Measurements from ENCODE around the gene EXOC2.

Gene EXOC2

DNA sequence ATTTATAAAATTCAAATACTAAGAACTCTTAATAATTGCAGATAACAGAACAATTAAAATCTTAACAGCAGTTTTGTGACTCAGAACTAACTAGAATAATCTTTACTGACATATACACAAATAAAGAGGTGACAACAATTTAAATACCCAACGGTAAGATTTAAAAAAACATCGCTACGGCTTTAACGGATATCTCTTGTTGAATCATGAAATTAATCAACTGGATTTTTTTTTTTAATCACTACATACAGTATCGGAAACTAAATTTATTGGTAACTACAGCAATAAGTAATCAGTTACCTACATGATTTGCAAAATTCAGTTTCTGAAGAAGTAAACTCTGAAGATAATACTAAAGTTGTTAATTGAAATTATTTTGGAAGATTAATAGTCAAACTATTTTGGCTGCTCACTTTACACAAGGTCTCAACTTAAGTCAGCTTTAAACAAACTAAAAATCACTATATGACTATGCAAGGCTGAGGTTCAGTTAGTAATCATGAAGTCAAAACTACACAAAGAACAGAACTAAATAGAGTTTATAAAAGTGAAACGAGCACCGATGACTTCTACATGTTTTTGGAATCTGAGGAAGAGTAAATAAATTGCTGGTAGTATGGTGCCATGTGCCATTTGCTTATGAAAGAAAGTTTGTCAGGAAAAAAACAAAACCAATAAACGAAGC is 164.8 kb downstream of the EXOC2 start:
- no peak for DNase-seq (ENCODE audit: low read depth in 2 of 2)

DNA sequence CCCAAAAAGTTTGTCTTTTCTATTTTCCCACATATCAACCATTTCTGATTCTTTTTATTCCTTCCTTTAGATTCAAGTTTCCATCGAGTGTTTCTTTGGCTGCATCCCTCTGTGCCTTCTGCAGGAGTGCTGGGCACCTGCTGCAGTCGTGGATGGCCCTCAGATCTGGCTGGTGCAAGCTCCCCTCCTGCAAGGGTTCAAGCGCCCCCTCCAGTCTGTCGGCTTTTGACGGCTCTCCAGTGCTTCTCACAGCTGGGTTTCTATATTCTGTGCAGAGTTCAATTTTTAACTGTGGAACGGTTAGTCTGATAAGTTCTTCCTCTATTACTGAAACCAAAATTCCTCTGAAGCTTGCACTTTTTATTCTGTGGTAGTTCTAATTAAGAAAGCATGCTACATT is 168.1 kb downstream of the EXOC2 start:
- DNase-seq (ENCODE audit: low read depth in 2 of 2), result no peak

DNA sequence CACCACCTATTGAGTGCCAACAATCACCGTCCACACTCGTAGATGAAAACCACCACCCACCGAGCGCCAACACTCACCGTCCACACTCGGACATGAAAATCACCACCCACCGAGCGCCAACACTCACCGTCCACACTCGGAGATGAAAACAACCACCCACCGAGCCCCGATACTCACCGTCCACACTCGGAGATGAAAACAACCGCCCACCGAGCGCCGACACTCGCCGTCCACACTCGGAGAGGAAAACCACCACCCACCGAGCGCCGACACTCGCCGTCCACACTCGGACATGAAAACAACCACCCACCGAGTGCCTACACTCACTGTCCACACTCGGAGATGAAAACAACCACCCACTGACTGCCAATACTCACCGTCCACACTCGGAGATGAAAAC is 172.1 kb downstream of the EXOC2 start:
- DNase-seq (ENCODE audit: low read depth in 2 of 2), result no peak

DNA sequence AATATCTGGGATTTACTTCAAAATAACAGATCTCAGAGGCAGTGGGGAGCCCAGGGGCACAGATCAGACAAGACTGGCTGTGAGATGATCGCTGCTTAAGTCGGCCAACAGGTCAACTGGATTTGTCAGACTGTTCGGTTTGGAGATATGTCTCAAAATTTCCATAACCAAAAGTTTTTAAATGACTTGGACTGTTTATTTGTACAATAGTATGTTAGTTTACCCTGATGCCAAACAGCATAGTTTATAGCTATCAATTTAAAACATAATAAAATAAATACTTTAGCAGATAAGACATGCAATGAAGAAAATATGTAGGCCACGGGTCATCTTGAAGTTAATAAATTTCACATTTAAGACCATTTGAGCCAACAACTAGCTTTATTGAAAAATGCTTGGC is 174.7 kb downstream of the EXOC2 start:
- DNase-seq (ENCODE audit: low read depth in 2 of 2), result no peak

DNA sequence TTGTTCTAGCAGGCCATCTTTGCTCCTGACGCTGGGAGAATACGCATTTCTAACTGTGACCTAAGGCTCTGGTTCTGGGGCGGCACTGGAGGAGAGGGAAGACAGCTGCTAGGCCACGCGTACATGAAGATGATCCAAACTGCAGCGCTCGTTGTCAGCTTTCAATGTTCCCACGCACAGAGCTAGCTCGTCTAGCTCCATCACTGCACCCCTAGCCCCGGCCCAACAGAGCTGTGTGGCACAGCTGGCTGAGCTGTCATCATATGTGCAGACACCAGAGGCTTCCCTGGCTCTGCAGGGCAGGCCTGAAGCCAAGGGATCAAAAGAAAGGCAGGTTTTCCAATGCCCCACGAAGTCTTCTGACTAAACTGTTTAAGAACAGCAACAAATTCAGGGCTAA is 176.7 kb downstream of the EXOC2 start:
- DNase-seq (ENCODE audit: low read depth in 2 of 2), result no peak

DNA sequence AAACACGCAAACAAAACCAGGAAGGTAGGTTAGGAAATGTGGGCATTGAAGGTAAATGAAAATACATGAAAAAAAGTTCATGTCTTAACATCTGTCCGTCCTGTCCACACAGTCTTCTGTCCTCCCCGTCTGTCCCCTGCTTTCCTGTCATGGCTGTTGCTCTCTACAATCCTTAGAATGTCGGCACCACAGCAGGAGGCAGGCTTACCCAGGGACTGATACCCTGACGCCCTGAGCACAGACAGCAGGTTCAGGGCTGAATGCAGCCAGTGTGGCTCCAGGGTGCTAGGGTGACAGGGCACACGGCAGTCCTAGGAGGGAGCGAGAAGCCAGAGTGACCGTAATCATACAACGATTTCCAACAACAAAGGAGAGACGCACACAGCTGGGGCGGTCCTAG is 177.7 kb downstream of the EXOC2 start:
- no peak for DNase-seq (ENCODE audit: low read depth in 2 of 2)

DNA sequence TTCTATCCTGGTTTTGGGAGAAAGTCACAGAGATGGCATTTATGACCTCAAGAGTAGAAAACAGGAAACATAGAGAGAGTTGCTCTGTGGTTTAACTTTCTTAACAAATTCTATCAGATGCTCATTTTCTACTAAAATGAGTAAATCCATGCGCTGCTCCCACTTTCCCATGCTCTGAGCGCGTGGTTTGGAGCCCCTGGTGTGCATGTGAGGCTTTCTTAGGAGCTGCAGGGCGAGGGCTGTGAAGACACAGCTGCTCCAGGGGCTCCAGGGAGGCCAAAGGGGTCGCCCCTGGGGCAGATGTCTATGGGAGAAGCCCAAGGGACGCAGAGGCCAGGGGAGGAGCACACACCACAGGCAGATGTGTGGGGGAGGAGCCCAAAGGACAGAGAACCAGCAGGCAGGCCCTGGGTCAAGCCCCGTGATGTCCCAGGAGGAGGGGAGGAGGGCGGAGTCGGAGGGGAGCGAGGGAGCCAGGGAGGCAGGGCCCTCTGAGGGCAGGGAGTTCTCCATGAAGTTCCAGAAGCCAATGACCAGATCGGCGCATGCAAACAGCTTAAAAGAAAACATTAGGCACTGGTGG is 178.5 kb downstream of the EXOC2 start:
- DNase-seq (ENCODE audit: low read depth in 2 of 2), result no peak

DNA sequence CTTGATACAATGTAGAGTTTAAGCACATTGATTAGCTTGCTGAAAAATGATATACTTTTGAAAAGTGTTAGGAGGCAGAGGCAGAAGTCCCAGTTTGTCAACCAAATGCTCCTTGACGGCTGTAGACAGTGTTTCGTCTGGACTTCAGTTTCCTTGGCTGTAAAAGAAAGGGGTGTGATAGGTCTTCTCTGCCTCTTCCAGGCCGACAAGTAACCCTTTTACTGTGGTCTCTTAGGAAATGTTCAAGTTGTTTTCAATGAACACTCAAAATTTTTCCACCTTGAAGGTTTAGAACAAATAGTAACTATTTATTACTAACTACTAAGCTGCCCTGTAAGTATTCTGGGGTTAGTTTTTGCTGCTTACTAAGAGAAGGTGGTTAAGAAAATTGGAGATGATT is 179.0 kb downstream of the EXOC2 start:
- DNase-seq (ENCODE audit: low read depth in 2 of 2), result no peak

DNA sequence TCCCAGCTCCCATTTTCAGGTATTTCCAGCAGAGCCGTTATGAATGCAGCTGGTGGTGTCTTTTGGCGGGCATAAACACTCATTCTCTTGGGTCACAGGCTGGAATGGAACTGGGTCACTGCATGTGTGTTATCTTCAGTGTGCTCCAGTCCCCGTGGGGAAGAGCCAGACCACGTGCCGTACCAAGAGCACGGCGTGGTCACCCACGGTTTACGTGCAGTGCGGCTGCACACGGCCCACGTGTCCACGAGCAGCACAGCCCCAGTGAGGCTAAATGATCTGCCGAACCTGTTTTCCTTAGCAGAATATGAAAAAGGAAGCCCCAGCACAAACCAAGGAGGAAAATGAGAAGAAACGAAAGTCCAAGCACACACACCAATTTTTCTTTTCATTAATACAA is 179.9 kb downstream of the EXOC2 start:
- DNase-seq (ENCODE audit: low read depth in 2 of 2), result no peak

DNA sequence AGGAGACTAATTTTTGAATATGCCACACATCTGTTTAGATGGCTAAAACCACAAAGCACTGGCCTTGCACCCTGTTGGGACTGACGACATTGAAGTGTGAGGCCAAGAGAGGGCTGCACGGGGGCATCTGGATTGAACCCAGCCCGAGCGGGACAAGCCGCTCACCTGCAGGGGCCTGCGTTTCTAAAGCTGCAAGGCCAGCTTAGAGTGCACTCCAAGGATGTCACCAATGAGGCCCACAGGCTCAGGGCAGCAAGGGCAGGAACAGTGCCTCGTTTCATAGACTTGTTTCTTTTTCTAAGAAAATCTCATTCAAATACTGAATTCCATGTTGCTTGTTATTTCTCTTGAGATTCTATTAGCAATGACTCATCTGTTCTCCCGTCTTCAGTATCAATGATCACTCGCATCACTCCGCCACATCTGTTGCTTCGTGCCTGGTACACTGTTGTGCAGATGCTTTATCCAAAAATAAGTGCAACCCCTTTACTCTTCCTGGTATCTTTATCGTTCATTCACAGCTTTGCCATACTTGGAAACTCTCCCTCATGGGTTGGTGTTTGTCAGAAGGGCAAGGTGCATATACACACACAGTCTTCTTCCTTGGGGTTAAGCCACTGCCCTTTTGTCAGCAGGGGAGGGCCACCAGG is 181.3 kb downstream of the EXOC2 start:
- no peak for DNase-seq (ENCODE audit: low read depth in 2 of 2)

DNA sequence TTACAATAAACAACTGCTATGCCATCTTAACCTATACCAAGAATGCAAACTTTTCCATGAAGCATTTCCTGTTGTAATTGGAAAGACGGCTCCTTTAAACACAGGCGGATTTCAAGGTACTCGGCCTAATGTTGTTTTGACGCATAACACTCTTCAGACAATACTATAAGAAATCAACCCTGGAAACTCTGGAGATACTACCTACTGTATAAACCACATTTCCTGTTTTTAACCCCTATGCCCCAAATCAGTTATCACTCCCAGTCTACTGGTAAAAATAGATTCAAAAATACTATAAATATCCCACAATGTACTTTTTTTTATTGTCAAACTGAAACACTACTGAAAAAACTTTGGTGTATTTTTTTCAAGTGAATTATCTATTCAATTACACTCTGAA is 183.3 kb downstream of the EXOC2 start:
- no peak for DNase-seq (ENCODE audit: low read depth in 2 of 2)

DNA sequence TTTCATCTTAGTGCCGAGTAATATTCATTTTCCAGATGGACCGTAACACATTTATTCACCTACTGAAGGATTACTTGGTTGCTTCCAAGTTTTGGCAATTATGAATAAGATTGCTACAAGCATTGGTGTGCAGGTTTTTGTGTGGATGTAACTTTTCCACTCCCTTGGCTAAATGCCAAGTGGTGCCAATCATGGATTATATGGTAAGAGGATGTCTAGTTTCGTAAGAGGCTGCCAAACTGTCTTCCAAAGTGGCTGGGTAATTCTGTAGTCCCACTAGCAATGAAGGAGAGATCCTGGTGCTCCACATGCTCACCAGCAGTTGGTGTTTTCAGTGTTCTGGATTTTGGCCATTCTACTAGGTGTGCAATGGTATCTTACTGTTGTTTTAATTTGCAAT is 184.3 kb downstream of the EXOC2 start:
- DNase-seq (ENCODE audit: low read depth in 2 of 2), result no peak

DNA sequence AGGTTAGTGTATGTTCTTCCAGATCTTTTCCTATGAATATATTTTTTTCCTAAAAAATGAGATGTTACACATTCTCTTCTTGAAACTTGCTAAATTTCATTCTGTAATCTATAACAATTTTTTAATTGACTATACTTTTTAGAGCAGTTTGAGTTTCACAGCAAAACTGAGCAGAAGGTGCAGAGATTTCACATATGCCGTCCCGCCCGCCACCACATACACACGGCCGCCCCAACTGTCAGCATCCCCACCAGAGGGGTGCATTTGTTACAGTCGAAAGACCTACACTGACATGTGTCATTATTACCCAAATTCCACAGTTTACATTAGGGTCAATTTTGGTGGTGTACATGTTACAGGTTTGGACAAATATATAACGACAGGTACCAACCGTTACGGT is 184.9 kb downstream of the EXOC2 start:
- no peak for DNase-seq (ENCODE audit: low read depth in 2 of 2)

DNA sequence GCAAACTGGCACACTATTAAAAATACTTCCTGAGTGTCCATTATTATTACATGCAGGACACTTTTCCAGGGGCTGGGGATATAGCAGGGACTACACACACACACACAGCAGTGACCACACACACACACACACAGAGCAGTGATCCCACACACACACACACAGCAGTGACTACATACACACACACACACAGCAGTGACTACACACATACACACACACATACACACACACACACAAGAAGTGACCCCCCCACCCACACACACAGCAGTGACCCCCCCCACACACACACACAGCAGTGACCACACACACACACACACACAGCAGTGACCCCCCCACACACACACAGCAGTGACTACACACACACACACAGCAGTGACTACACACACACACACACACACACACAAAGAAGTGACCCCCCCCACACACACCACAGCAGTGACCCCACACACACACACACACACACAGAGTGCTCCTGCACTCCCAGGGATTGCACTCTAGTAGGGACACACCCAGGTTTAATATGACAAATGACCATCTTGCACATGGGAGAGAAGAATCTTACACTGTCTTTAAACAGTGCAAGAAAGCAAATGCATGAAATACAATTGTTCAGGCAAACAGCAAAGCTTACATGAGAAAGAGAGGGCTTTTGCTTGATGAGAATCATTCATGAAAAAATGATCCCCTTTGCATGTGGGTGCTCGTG is 185.9 kb downstream of the EXOC2 start:
- no peak for DNase-seq (ENCODE audit: low read depth in 2 of 2)

DNA sequence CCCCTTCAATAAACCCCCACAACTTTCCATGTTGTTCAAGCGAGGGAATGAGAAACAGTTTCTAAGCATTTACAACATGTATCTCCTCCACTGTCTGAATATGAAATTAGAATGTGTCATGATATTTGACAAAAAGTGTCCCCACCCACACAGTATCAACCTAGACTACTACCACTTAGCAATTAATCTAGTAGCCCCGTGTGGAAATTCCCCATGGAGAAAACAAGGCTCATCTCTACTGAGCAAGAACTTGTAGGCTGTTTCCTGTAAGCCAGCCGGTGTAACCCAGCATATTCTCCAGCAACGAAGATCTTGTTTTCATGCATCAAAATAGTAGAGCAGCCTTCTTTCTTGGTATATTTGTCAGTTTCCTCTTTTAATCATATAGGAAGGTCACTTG is 186.4 kb downstream of the EXOC2 start:
- DNase-seq (ENCODE audit: low read depth in 2 of 2), result no peak

DNA sequence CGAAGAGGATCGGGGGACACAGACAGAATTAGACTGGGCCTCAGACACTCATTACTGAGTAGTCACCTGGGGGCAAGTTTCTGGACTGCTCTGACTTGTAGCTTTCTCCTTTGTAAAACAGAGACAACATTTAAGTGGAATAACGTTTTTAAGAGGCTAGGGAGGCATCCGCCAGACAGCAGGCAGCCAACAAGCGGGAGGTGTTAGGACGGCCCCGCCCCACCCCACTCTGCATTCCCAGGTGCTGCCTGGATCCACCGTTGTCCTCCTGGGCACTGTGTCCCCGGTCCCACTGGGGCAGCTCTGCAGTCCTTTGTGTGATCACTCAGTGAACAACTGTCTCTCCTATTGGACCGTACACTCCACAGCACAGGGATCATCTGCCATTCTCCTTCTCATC is 187.6 kb downstream of the EXOC2 start:
- no peak for DNase-seq (ENCODE audit: low read depth in 2 of 2)

DNA sequence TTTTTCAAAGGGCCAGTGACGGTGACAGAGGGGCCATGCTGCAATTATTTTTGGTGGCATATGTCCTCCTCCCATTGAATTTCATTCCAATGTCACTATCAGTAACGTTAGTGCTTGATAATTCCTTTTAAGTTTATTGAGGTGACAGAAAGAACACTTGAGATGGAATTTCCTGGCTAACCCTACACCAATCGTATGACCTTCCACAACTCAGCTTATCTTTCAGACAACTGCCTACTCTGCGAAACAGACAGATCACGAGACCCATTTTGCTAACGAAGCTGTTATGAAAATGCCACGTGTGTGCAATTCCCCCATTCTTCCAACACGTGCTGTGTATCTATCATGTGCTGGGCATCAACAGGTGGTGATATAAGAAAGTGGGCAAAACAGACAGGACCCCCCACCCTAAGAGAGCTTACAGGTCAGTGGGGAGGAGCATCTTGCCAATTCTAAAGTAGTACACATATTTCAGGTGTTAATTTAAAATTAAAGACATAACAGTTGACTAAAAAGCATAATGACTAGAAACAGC is 188.4 kb downstream of the EXOC2 start:
- DNase-seq (ENCODE audit: low read depth in 2 of 2), result no peak

DNA sequence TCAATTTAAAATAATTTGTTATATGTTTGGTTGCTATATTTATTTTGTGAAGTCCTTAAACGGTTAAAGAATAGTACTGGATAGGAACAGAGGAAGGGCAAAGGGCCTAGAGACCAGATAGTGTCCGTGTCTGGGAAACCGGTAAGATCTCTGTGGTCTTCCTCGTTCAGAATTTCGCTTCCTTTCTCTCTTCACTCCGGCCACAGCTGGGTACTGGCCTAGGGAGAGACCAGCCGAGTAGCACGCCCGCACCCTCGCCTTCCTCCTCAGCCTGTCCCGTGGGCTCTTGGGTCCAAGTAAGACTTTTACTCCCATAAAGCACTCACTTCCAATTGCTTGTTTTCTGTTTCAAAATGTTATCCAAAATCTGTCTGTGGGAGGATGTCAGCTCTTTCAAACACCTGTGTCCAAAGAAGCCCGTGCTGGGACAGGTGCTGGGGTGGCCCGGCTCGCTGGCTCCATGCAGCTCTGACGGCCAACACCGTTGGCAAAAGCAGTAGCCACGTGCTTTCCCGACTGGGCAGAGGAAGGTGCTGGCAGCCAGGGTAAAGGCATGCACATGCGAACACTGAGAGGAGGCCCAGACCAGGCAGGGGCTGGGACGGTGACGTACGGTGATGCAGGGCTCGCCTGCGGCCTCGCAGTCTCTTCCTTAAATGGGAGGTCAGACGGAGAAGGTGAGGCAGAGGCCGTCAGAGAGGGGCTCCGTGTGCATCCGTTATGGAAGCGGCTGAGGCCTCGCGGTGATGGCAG is 189.2 kb downstream of the EXOC2 start:
- DNase-seq (ENCODE audit: low read depth in 2 of 2), result no peak

DNA sequence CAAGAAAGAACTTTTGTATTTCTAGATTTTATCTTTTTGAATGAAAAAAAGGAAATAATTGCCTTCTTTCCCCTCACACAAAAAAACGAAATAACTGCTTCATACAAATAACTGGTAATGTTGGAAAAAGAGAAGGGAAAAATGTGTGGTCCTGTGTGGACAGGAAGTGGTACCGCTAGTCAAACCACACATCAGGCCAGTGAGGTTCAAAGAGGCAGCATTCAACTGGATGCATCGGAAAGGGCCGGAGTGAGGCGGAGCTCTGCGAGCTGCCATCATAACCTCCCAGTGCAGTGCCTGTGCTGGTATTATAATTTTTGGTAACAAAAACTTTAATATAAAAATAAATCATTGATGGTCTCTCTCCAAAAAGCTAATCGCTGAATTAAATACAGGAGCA is 190.2 kb downstream of the EXOC2 start:
- DNase-seq (ENCODE audit: low read depth in 2 of 2), result no peak

DNA sequence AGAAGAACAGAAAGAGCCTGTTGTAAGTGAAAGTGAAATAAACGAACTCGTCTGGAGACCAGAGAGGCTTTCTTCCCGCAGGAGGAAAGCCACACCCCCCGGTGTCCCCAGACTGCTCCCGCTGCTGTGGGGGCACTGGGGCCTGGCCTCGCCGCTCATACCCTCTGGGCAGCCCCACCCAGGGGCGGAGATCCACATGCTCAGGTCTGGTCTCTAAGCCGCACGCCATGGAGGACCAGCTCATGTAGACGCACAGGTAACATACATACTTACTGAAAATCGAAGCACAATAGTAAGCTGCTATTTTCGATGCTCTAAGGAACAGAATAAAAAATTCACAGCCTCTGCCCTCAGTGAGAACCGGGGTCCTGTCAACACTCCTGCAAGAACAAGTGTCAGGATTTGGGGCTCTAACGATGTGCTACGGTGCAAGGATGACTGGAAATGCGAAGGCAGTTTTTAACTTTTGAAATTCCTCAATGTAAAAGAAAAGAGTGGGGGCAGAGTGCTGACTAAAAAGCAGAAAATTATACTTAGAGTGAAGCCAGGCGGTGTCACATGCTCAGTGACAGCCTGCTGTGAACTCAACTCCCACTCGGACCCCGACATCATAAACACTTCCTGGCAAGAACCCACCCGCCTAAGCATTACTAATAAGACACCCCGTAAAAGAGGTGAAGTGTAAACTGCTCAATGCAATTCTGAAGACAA is 190.9 kb downstream of the EXOC2 start:
- DNase-seq (ENCODE audit: low read depth in 2 of 2), result no peak

DNA sequence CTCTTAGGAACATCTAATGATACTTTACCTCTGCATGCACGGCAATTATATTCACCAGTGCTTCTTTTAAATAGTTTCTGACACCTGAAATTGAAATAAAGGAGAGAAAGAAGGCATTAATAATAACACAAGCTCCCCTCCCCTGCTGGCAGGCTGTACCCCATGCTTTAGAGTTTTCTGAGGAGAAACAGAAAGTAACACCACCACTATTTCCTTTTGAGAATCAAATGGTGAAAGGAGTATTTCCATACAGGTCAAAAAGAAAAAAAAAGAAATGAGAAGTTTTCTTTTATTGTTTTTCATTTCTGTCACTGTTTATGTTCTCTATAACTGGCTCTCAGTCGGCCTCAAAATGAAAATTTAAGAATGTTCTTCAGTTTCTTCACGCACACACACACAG is 193.3 kb downstream of the EXOC2 start:
- no peak for DNase-seq (ENCODE audit: low read depth in 2 of 2)
